ENCODE results near the gene HSFX3.
A peak's percentile ranks its signal among the peaks of the same experiment; 100 is the strongest.
"Not testable (repeated sequence)": the region's sequence is repeated elsewhere in the genome, so short reads cannot be mapped to it uniquely, and the experiment has no call there.

HSFX3 gene

GRCh38 chrX:149541521-149542047 is 8.1 kb downstream of the HSFX3 start:
- DNase-seq = peak; percentile 46

- peak; percentile 97 for DNase-seq
Measured at GRCh38 chrX:149540621-149541520, 8.9 kb downstream of the HSFX3 start, which contains the start of gene EOLA1. EOLA1 (plus strand) TSS chrX:149541012; CDS start chrX:149545631, 4,619 bp downstream.

GRCh38 chrX:149540131-149540620 is 9.5 kb downstream of the HSFX3 start:
- DNase-seq = peak; percentile 95

- DNase-seq = peak; percentile 97
Measured at GRCh38 chrX:149539283-149540130, 10.2 kb downstream of the HSFX3 start.

GRCh38 chrX:149537474-149537873 is 12.2 kb downstream of the HSFX3 start:
- DNase-seq = not testable (repeated sequence)

GRCh38 chrX:149534926-149535602 is 14.7 kb downstream of the HSFX3 start:
- not testable (repeated sequence) for DNase-seq

- not testable (repeated sequence) for DNase-seq
Measured at GRCh38 chrX:149533999-149534398, 15.7 kb downstream of the HSFX3 start.

- DNase-seq = not testable (repeated sequence)
Measured at GRCh38 chrX:149532868-149533267, 16.9 kb downstream of the HSFX3 start.

- peak; percentile 57 for DNase-seq
Measured at GRCh38 chrX:149531599-149531998, 18.1 kb downstream of the HSFX3 start.

GRCh38 chrX:149528381-149528780 is 21.3 kb downstream of the HSFX3 start:
- no peak for DNase-seq

- DNase-seq = peak; percentile 68
Measured at GRCh38 chrX:149527705-149528104, 22.0 kb downstream of the HSFX3 start.

- DNase-seq = not testable (repeated sequence)
Measured at GRCh38 chrX:149526318-149527033, 23.2 kb downstream of the HSFX3 start.

GRCh38 chrX:149525903-149526302 is 23.8 kb downstream of the HSFX3 start:
- DNase-seq = not testable (repeated sequence)

- peak; percentile 86 for DNase-seq
Measured at GRCh38 chrX:149525389-149525788, 24.3 kb downstream of the HSFX3 start.

- DNase-seq = no peak
Measured at GRCh38 chrX:149522916-149523315, 26.8 kb downstream of the HSFX3 start.

- no peak for DNase-seq
Measured at GRCh38 chrX:149521438-149521837, 28.3 kb downstream of the HSFX3 start.

- peak; percentile 57 for DNase-seq
Measured at GRCh38 chrX:149520636-149521277, 29.0 kb downstream of the HSFX3 start.

- peak; percentile 36 for DNase-seq
Measured at GRCh38 chrX:149518236-149518635, 31.5 kb downstream of the HSFX3 start.

- no peak for DNase-seq
Measured at GRCh38 chrX:149517308-149517707, 32.4 kb downstream of the HSFX3 start.

- peak; percentile 29 for DNase-seq
Measured at GRCh38 chrX:149516604-149517003, 33.1 kb downstream of the HSFX3 start.

GRCh38 chrX:149515954-149516602 is 33.6 kb downstream of the HSFX3 start:
- peak; percentile 48 for DNase-seq
